ENCODE data around the gene TPSAB1. TPM values are rescaled to one million over a fixed set of nuclear protein-coding genes. Genes with fewer than 3 reads are reported as not detected.
"Not testable (repeated sequence)": the region's sequence is repeated elsewhere in the genome, so short reads cannot be mapped to it uniquely, and the experiment has no call there.

The TPSAB1 gene
- total RNA-seq, 3 donors from 2014 or later: 7.8 to 51.7 (median 46.2) TPM

DNA sequence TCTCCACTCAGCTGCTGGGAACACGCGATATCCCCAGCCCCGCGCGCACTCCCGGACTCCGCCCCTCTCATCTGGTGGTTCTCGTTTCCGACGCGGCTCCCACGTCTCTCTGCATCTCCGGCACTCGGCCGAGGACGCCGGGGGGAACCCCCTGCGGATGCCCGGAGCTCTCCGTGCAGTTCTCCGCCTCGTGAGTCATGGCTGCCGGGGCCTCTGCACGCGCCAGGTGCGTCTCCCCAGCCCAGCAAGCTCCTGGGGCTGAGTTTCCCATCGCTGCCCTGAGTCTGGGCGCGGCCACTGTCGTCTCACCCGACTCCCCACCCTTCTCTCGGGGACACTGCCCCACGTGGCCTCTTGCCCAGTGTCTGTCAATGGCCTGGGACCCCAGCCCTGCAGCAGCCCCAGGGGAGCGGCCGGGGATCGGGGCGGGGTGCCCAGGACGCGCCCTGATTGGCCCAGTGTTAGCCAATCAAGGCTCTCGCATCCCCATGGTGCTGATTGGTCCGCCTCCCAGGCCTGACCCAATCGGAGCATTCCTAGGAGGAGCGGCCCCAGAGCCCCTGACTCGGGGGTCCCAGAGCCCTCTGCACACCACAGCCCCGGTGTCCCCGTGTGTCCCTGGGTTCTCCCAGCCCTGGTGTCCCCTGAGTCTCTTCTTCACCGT is 13.3 kb downstream of the TPSAB1 start:
- DNase-seq; intact Hi-C loops (cut with DNase I, micrococcal nuclease); H3K4me1 ChIP-seq (ENCODE audit: low read depth); H3K9me3 ChIP-seq; H3K36me3 ChIP-seq (ENCODE audit: low read depth); H3K4me3 ChIP-seq: not testable (repeated sequence)
- peak; percentile 8 for ATAC-seq

- peak in 1 of 3 donors; percentile 26 for DNase-seq
- H3K9me3 ChIP-seq; ATAC-seq; intact Hi-C loops (cut with DNase I, micrococcal nuclease); H3K4me3 ChIP-seq; H3K36me3 ChIP-seq (ENCODE audit: low read depth); H3K4me1 ChIP-seq (ENCODE audit: low read depth): not testable (repeated sequence)
Observed at GRCh38 chr16:1254821-1255220, 14.3 kb downstream of the TPSAB1 start.

- ATAC-seq: peak; percentile 31
- peak in 1 of 3 donors; percentile 40 for DNase-seq
- H3K9me3 ChIP-seq; intact Hi-C loops (cut with DNase I, micrococcal nuclease); H3K4me3 ChIP-seq; H3K36me3 ChIP-seq (ENCODE audit: low read depth); H3K4me1 ChIP-seq (ENCODE audit: low read depth): not testable (repeated sequence)
Observed at GRCh38 chr16:1255276-1256122, 15.0 kb downstream of the TPSAB1 start, which contains the start of gene TPSD1. TPSD1 (plus strand) TSS chr16:1256069; CDS start chr16:1256281, 212 bp downstream.

- intact Hi-C loops (cut with DNase I, micrococcal nuclease); H3K4me1 ChIP-seq (ENCODE audit: low read depth); H3K36me3 ChIP-seq (ENCODE audit: low read depth); H3K4me3 ChIP-seq; H3K9me3 ChIP-seq; ATAC-seq: not testable (repeated sequence)
- peak in 1 of 3 donors; percentile 40 for DNase-seq
Observed at GRCh38 chr16:1256296-1256873, 15.9 kb downstream of the TPSAB1 start.

GRCh38 chr16:1256874-1257322 is 16.4 kb downstream of the TPSAB1 start:
- TF ChIP-seq, protein P1, sequence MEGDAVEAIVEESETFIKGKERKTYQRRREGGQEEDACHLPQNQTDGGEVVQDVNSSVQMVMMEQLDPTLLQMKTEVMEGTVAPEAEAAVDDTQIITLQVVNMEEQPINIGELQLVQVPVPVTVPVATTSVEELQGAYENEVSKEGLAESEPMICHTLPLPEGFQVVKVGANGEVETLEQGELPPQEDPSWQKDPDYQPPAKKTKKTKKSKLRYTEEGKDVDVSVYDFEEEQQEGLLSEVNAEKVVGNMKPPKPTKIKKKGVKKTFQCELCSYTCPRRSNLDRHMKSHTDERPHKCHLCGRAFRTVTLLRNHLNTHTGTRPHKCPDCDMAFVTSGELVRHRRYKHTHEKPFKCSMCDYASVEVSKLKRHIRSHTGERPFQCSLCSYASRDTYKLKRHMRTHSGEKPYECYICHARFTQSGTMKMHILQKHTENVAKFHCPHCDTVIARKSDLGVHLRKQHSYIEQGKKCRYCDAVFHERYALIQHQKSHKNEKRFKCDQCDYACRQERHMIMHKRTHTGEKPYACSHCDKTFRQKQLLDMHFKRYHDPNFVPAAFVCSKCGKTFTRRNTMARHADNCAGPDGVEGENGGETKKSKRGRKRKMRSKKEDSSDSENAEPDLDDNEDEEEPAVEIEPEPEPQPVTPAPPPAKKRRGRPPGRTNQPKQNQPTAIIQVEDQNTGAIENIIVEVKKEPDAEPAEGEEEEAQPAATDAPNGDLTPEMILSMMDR (IDR thresholded peaks at IDR 0.05): no peak
- intact Hi-C loops (cut with DNase I, micrococcal nuclease): no loop called here
- ATAC-seq: no peak

DNA sequence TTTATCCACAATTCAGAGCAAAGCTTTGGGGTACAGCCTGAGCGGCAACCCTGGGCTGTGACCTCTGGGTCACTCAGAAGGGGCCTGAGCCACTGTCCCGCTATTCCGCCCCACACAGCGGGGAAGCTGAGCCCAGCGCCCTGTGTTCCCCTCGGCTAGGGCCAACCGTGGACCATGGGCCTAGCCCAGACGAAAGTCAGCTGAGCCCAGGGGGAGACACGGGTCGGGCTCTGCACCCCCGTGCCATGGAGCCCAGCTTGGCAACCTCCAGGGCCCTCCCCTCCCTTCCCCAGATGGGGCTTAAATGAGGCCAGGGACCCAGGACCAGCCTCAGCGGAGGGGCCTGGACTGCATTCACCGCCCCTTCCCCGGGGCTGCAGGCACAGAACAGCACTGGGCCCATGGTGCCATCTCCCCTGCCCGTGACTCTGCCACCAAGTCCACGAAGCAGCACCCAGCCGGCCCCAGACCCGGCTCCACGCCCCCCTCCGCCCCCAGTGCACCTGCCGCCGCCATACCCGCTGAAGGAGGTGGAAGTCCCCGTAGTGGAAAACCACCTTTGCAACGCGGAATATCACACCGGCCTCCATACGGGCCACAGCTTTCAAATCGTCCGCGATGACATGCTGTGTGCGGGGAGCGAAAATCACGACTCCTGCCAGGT is 17.2 kb downstream of the TPSAB1 start:
- intact Hi-C loops (cut with DNase I, micrococcal nuclease): no loop called here
- no peaks in the 10 kb centered on the region for H3K4me1 ChIP-seq (ENCODE audit: low read depth)
- TF ChIP-seq, protein P1 (IDR thresholded peaks at IDR 0.05): no peak
- no peaks in the 10 kb centered on the region for H3K36me3 ChIP-seq (ENCODE audit: low read depth)
- H3K9me3 ChIP-seq: no peaks in the 10 kb centered on the region
- H3K4me3 ChIP-seq: no peak overlapping the region
- peak in 1 of 3 donors; percentile 29 for DNase-seq
- no peak for ATAC-seq

More at GRCh38 chr16:1256874-1257322, 16.4 kb downstream of the TPSAB1 start:
- H3K4me3 ChIP-seq: no peak overlapping the region
- H3K36me3 ChIP-seq (ENCODE audit: low read depth): no peaks in the 10 kb centered on the region
- no peaks in the 10 kb centered on the region for H3K9me3 ChIP-seq
- no peaks in the 10 kb centered on the region for H3K4me1 ChIP-seq (ENCODE audit: low read depth)
- DNase-seq: peak in 1 of 3 donors; percentile 53

- ATAC-seq: no peak
- H3K4me1 ChIP-seq (ENCODE audit: low read depth): no peaks in the 10 kb centered on the region
- TF ChIP-seq, protein P1 (IDR thresholded peaks at IDR 0.05): no peak
- H3K4me3 ChIP-seq: no peak overlapping the region
- H3K36me3 ChIP-seq (ENCODE audit: low read depth): no peaks in the 10 kb centered on the region
- DNase-seq: peak in 1 of 3 donors; percentile 45
- intact Hi-C loops (cut with DNase I, micrococcal nuclease): no loop called here
- H3K9me3 ChIP-seq: no peaks in the 10 kb centered on the region
Observed at GRCh38 chr16:1258225-1258600, 17.7 kb downstream of the TPSAB1 start.
